OCI-LY7 (cell line): ENCODE data around the gene TOP1.

Source experiments
- EZH2phosphoT487 ChIP-seq: fragments of 200-600 bp; sonication (generic); IDR thresholded peaks from 2 replicates; pipeline ENCODE4 v1.6.1; 2018; ENCODE audit warnings: low read depth, borderline replicate concordance, mild to moderate bottlenecking, mixed run types, antibody characterized with exemption, low read length, moderate library complexity, mixed read lengths
- TF ChIP-seq, protein P1 (sequence below): fragments of 200-600 bp; sonication (generic); conservative IDR thresholded peaks from 2 replicates; pipeline ENCODE4 v1.5.1; 2014; ENCODE audit warnings: mild to moderate bottlenecking, antibody characterized with exemption, low read length, moderate library complexity, mixed read lengths

DNA sequence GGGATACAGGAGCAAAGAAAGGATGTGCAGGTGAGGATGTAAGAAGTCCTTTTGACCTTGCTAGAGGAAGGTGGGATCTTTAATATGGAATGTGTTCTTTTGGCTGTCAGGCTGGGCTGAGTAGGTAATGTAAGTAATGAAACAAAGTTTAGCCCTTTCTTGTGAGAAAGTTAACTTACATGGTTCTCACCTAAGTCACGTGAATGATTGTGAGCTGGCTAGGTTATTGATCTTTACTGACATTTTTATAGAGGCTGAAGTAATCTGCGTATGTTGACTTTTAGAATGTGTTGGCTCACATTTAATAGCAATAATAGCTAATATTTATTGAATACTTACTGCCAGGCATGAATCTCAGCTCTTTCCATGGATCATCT lies 2.6 kb downstream of the TOP1 start:
- TF ChIP-seq, protein P1, sequence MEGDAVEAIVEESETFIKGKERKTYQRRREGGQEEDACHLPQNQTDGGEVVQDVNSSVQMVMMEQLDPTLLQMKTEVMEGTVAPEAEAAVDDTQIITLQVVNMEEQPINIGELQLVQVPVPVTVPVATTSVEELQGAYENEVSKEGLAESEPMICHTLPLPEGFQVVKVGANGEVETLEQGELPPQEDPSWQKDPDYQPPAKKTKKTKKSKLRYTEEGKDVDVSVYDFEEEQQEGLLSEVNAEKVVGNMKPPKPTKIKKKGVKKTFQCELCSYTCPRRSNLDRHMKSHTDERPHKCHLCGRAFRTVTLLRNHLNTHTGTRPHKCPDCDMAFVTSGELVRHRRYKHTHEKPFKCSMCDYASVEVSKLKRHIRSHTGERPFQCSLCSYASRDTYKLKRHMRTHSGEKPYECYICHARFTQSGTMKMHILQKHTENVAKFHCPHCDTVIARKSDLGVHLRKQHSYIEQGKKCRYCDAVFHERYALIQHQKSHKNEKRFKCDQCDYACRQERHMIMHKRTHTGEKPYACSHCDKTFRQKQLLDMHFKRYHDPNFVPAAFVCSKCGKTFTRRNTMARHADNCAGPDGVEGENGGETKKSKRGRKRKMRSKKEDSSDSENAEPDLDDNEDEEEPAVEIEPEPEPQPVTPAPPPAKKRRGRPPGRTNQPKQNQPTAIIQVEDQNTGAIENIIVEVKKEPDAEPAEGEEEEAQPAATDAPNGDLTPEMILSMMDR: no peak
- no peak for TF ChIP-seq EZH2phosphoT487
